GM21825 (cell line): ENCODE data around the gene PTPRD.

Experiments
- ATAC-seq: cut with Tn5 transposase; IDR thresholded peaks from one replicate; pipeline ENCODE4 v1.9.1; 2021; ENCODE audit warnings: mild to moderate bottlenecking, moderate library complexity; ENCODE audit not compliant: unreplicated experiment

Gene PTPRD

DNA sequence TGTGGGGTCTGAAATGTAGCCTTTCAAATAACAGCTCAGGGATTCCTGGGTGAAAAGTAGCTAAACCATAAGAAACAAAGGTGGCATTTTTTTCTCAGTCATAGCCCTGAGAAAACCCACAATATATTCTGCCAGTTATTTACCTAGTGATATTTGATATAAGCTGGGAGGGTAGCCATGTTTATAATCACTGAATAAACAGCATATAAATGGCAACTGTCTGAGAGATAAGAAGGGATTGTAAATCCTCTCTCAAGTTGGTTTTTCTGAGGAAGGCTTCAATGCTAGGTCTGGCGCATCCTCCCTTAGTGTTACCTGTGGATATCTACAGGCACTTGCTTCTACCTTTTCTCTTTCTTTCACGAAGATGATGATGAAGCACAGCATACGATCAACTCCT is 1732.7 kb downstream of the PTPRD start:
- no peak for ATAC-seq

DNA sequence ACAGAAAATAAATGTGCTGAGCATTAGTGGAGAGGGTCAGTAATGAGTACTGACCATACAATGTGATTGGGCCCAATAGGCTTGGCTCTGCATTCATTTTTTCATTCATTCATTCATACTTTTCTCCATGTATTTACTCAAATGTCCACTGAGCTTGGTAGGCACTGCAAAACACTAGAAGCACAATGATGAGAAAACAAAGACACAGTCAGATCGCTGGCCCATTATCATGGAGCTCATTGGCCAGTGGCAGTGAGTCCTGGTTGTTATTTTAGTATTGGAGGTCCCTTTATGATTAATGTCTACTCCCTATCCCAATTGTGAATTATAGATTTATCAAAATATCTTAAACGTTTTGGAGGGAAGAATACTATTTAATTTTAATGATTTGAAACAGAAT is 1733.5 kb downstream of the PTPRD start:
- ATAC-seq, result no peak

DNA sequence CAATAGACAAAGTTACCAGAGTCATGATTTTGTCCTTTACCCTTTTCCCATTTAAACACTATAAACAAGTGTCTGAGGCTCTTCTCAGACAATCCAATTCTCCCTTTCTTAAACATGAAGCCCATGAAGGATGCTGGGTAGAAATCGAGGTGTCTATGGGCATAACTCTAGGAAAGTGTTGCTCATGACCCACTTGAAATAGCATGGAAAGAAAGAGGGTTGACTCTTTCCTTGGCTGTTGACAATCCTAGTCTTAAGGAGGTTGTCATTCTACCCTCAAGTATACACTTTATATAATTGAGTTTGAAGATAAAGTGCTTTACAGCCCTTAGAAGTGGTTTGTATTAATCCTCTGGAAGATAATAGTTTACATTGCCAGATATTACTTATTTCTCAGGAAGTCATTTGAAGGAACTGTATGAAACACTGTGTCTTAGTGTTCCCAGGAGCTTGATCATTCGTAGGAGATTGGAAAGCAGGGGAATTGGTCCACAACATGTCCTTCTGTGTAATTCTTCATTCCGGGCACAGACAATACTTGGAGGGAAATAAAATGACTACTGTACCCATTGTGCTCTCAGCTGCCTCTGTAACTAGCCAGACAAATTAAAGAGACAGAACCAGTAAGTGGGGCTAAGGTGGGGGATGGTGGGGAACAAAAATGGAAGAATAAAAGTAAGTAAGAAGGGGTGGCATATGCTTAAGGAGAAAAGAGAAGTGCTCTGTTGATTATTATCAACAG is 1734.9 kb downstream of the PTPRD start:
- no peak for ATAC-seq

- ATAC-seq, result no peak
Measured at GRCh38 chr9:8876303-8876702, 1736.5 kb downstream of the PTPRD start.

- no peak for ATAC-seq
Measured at GRCh38 chr9:8874482-8874881, 1738.3 kb downstream of the PTPRD start.

DNA sequence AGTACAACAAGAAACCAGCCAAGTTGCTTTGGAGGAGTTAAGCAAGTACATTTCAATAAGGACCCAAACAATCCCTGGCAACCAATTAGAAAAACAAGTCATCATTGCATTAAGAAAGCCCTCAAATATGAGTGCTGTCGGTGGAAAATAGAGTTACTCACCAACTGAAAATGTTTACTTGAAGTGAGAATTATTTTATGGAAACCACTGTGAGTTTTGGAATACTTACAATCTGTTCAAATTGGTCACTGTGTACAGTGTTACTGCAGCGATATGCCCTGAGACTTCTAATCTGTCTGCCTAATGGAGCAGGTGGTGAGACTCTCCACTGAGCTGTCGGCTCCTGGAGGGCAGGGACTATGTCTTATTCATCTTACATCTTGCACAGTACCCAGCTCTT is 1740.0 kb downstream of the PTPRD start:
- no peak for ATAC-seq

DNA sequence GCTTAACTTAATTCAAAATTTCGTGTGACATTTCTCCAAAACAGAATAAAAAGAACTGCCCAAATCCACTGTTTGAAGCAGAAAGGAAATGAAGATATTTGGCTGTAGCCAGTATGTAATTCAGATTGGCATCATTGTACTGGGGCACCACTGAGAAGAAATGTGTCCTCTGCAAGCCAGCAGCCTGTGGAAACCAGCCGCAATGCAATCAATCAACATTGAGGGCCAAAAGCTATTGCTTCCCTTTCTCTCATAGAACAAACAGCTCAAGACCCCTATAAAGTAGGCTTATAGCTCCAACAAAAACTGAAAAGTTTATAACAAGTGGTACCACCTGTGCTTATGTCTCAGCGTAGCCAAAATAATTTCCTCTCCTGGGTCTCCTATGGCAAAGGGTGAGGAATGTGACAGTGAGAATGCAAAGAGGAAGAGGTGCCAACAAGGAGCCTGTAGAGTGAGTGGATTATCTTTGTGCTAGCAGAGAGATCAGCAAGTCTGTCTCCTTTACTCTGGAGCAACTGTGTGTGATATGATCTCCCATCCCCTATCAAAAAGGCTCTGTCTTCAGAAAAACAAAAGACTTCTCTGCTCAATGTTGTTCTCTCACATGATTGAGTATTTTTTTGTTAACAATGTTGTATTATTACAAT is 1740.9 kb downstream of the PTPRD start:
- no peak for ATAC-seq

- ATAC-seq, result no peak
Measured at GRCh38 chr9:8871396-8871795, 1741.4 kb downstream of the PTPRD start.

DNA sequence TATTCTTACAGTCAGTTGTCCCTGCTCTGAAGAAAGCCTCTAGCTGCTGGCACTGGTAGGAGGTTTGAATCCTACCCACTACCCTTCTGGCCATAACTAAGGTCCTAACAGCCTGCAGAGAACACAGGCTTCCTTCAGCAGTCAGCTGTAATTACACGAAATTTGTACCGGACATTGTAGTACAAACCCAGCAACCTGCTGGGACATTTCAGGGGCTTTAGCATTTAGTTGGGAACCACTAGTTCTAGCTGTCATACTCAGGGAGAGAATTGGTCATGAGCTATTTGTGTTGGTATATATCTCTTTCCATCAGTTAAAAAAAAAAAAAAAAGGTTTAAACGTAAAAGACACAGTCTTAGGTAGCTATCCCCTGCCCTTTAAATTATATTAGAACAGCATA is 1743.0 kb downstream of the PTPRD start:
- ATAC-seq, result no peak

DNA sequence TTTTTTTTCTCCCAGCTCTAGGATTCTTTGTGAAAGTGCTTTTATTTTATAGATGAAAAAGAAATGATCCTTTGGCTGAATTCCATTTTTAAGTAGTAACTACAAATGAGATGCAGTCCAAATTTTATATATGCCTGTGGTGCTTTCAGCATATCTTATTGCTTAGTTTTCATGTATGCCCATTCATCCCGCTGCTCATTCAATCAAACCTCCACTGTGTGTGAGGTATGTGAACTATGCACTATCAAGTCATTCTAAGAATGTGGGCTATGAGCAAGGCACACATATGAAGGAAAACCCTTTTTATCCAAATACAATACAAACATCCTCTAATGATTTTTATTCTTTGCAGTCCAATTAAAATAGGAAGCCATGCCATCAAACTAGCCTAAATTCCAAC is 1744.2 kb downstream of the PTPRD start:
- no peak for ATAC-seq

- no peak for ATAC-seq
Measured at GRCh38 chr9:8867148-8867547, 1745.7 kb downstream of the PTPRD start.

DNA sequence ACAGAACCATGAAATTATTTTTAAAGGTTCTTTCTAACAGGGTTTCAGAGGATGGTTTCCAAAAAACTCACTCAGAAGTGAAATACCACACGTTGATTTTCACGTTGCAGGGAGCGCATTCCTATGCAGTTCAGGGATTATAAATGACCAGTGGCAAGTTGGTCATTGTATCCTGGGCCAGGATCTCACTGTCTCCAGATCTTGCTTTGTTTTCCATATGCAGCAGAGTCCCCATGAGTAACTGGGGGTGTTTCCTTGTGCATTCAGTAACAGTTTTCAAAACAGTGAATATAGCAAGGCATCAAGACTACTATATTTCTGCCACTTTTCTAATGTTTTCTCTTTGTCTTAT is 1748.3 kb downstream of the PTPRD start:
- ATAC-seq, result no peak

DNA sequence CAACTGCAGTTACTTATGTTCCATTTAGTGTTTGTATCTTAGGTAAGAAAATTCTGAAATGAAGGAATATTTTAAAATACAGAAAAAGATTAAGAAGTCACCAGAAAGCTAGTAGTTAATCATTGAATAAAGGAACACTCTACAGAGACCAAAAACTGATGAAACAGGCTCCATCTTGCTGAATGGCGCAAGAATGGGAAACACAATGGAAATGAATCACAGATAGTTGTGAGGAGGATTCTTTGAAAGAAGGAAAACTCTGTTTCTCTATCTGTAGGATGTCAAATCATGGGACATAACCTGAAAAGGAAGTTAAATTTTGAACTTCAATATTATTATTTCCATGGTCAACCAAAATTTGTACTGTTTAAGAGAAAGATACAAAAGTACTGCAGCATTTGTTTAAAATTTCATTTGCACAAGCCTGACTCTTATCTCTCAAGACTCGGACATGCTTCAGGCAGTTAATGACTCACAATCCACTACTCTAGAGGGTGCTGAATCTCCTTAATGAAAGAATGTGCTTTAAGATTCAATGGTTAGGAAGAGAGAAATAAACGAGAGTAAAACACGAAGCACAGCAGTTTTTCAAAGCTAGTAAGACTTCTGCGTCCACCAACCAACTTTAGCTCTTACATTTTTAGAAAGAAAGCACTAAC is 1748.8 kb downstream of the PTPRD start:
- ATAC-seq, result no peak

DNA sequence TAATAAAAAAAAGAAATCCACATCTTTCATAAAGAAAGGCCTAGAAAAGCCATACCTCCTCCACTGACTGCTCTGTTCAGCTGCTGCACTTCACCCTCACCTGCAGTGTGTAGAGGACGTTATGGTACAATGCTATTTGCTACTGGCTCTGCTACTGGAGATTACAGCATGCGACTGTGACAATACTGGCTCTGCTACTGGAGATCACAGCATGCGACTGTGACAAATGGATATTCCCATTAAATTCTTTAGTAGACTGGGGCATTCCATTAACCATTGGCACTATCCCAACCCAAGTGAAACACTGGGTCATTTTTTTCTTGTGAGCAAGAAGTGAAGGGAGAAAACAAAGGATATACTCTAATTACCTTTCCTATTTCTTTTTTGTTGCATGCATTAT is 1749.7 kb downstream of the PTPRD start:
- ATAC-seq, result no peak

DNA sequence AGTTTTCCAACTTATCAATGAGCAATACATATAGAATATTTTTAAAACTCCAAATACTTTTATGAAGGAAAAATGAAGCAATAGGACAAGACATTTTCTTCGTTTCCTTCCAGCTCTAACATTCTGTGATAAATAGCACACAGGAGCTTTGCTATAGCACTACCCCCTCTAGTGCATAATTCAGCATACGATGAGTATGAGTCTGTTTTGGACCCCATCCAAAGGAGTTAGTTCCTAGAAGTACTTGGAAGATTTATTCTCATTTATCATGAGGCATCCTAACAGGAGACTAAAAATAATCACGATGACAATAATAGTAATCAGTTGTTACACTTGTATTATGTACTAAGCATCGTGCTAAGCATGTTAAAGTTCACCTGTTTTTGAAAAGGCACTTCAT is 1751.9 kb downstream of the PTPRD start:
- ATAC-seq, result no peak

DNA sequence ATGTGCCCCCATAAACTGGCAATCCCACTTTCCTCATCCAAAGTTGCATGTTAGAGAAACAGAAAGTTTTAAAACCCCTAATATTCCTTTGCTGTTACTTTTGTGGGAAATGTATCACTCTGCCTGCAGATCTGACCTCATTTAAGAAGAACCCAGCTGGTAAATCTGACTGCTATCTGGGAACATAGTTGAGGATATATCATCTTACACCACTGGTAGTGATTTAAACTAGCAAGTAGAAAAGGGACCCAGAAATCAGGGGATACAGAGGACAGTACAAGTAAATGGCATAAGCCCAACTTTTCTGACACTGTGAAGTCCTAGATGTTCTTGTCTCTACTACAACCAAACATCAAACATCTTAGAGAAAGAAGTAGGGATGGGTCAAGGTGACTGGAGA is 1752.7 kb downstream of the PTPRD start:
- no peak for ATAC-seq

DNA sequence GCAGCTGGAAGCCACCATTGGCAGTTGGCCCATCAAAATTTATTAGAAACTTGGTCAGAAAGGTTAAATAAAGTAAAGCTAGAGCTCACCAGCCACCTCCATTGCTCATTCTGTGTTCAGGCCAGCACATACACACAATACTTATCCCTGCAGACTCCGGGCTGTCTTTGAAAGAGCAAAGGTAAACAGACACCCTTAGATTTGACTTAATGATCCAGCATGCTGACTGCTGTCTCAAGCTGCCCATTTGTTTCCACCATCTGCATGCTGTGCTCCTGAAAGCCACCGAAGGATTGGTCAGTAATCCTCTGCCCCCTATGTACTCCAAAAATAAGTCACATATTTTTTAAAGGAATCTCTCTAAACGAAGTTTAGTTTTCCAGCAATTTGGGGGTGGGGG is 1753.4 kb downstream of the PTPRD start:
- no peak for ATAC-seq

DNA sequence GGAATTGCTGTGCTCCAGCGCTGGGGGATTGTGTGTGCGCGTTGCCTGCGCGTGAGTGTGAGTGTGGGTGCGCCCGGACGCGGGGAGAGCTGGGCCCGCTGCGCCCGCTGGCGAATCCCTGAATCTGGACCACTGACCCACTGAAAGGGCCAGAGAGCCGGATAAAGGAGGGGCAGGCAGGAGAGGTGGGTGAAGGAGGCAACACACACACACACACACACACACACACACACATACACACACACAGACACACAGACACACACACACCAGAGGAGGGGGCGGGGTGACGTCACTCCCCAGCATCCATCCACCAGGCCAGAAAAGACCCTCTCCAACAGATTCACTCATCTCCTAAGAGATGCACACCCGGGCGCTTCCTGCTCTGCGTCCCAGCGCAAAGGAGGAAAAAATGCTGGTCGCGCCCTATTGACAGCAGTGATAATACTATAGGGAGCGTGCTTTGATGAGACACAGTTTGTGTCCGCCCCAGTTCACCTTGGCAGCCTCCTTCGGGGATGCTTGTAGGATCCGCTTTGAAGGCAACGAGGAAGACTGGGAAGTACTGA is 1754.1 kb downstream of the PTPRD start:
- ATAC-seq, result no peak

GRCh38 chr9:8857926-8858595 is 1754.7 kb downstream of the PTPRD start:
- no peak for ATAC-seq

DNA sequence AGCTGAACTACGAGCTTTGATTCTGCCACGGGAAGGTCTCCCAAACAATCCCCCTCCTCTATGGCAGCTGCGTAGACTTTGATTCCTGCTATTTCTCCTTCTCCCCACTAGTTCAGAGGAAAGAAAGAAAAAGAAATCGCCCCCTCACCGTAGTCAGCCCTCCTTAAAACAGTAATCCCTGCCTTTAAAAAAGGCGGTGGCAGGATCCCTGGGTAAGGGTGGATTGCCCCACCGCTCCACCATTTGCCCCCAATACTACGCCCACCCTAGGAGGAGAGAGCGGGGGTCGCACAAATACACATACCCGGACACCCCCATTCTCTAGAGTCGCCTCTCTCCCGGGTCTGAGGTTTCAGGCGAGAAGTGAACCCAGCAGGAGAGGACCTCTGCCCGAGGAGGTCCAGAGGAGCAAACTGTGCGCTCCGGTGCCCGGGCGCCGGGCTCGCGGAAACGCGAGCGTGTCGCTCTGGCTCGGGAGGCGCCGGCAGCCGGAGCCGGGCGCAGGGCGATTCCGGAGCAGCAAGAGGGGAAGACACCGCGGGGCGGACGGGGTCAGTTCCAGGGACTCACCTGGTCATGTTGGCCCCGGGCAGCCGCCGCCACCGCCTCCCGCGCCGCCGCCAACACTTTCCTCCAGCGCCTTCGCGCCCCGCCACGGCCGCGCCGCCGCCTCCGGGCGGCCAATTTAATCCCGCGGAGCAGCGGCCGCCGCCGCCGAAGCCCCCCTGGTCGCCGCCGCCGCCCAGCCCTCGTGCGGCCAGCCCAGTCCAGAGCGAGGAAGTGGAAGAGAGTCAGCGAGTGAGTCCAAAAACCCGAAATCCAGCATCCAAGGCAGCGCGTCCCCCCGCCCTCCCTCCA is 1755.5 kb downstream of the PTPRD start:
- no peak for ATAC-seq
